ENCODE data around the gene ATAD3C.

GRCh38 chr1:1462318-1462966, 13.0 kb downstream of the ATAD3C start:
- TF ChIP-seq CHD2 (IDR thresholded peaks at IDR 0.05; ENCODE audit: borderline replicate concordance, low read depth, low read length) (0 out of 2 replicates have a peak, but pooled peaks have one; percentile 9), E2F4 (IDR thresholded peaks at IDR 0.05; ENCODE audit: low read depth, low read length) (no peak), CTCF (IDR thresholded peaks at IDR 0.05 in 2 of 3, conservative IDR thresholded peaks at IDR 0.05 in 1 of 3; ENCODE audit: control insufficient read depth in 2 of 3, extremely low read depth in 1 of 3, insufficient read depth in 1 of 3, low read depth in 3 of 3, low read length in 3 of 3) (no peak), CEBPB (IDR thresholded peaks at IDR 0.05; ENCODE audit: borderline replicate concordance in 1 of 2, low read depth in 2 of 2, low read length in 2 of 2) (no peak), YY1 (IDR thresholded peaks at IDR 0.05; ENCODE audit: low read depth, low read length) (0 out of 2 replicates have a peak, but pooled peaks have one; percentile 9), ATF3 (IDR thresholded peaks at IDR 0.05; ENCODE audit: borderline replicate concordance, extremely low read depth, low read depth, low read length) (no peak), TBL1XR1 (IDR thresholded peaks at IDR 0.05; ENCODE audit: low read depth, low read length) (no peak), EP300 (IDR thresholded peaks at IDR 0.05; ENCODE audit: borderline replicate concordance in 1 of 2, control insufficient read depth in 1 of 2, low read depth in 2 of 2, low read length in 2 of 2) (no peak), ZBTB33 (IDR thresholded peaks at IDR 0.05) (no peak), REST (IDR thresholded peaks at IDR 0.05; ENCODE audit: low read depth, low read length) (no peak), SIN3A (IDR thresholded peaks at IDR 0.05; ENCODE audit: low read depth, low read length) (no peak), BCL3 (IDR thresholded peaks at IDR 0.05; ENCODE audit: borderline replicate concordance, insufficient read depth, low read depth, low read length, poor library complexity, severe bottlenecking) (no peak)

Measured in GM12878 (cell line).